GM21360 (cell line): ENCODE data around the gene DIRAS1.

Source experiments
- ATAC-seq: cut with Tn5 transposase; IDR thresholded peaks from one replicate; pipeline ENCODE4 v1.9.1; 2021; ENCODE audit warnings: mild to moderate bottlenecking, moderate library complexity; ENCODE audit not compliant: unreplicated experiment

Gene DIRAS1, protein sequence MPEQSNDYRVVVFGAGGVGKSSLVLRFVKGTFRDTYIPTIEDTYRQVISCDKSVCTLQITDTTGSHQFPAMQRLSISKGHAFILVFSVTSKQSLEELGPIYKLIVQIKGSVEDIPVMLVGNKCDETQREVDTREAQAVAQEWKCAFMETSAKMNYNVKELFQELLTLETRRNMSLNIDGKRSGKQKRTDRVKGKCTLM

DNA sequence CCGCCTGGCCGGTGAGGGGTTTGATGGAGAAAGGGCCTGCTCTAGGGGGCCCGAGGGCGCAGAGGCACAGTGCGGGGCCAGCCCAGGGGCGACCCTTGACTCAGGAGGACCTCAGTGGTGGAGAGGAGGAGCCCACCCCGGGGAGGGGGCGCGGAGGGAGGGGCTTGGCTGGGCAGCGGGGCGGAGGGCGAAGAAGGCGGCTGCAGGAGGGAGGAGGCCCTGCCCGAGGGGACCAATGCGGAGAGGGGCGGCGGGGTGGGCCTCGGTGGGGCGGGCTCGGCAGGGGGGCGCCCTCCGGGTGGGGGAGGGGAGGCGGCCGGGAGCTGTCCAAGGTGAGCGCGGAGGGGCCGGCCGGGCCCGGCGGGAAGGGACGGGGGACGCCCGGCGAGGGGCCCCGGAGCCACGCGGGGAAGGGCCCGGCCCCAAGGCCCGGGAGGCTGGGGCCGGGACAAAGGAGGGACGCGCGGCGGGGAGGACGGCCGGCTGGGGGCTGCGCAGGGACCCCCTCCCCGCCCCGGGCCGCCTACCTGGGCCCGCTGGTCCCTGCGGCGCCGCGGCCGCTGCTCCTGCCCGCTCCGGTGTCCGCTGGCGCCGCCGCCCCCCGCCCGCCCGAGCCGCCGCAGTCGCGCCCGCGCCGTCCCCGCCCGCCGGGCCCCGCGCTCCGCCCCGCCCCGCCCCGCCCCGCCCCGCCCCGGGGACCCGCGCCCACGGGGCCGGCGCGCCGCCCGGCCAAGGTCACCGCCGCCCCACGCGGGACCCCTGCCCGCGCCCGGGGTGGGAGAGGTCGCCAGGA is at the start of gene DIRAS1:
TSS of gene DIRAS1 (minus strand) at position 596 of the 793 bp plus-strand sequence. CDS start 3,566 bp downstream, outside the sequence.
- ATAC-seq = no peak

DNA sequence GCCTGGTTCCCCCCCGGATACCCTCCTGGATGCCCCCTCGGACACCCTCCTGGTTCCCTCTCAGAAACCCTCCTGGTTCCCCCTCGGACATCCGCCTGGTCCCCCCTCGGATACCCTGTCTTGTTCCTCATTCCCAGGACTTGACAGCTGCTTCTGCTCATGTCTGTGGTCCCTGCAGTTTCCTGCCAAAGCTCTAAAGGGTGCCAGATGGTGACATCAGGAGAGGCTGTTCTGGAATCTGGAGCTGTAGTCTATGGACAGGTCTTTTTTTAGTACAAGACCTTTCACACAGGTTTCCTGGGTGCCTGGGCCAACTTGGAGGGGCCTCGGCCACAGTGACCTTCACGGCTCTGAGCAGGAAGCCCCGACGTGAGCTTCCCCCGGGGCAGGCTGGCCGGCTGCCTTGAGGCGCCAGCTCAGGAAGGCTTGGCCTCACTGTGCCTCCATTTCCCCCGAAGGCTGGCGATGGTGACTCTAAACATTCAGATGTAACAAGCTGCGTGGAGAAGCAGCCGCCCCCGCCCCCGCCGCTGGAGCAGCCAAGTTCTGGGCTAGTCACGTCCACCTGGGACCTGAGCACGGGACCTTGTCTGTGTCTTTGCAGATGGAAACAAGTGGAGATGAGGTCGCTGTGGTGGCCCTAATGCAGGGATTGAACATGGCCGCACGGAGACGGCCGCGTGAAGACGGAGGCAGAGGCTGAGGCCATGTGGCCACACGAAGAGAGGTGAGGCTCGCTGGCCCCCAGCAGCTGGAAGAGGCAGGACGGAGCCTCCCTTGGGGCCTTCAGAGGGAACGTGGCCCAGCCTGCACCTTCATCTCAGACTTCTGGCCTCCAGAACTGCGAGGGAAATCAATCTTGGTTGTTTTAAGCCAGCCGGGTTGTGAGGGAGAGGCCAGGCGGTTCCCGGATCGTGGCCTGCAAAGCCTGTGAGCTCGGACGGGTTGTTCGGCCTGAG is 49.2 kb upstream of the DIRAS1 start:
- no peak for ATAC-seq

DNA sequence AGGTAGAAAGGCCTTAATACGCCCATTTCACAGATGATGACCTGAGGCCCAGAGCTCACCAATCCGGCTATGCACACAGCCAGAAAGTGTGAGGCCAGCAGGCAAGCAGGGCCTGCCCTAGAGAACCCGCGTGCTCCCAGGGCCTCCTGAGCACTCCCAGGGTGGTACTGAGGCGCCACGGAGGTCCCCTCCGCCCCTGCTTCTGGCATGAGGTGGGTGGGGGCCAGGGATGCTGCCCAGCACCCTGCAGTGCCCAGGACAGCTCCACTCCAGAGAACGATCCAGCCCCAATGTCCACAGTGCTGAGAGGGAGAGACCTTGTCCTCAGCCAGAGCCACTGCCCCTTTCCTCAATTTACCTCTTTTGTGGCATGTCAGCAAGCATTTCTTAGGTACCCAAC is 48.0 kb upstream of the DIRAS1 start:
- ATAC-seq = no peak

DNA sequence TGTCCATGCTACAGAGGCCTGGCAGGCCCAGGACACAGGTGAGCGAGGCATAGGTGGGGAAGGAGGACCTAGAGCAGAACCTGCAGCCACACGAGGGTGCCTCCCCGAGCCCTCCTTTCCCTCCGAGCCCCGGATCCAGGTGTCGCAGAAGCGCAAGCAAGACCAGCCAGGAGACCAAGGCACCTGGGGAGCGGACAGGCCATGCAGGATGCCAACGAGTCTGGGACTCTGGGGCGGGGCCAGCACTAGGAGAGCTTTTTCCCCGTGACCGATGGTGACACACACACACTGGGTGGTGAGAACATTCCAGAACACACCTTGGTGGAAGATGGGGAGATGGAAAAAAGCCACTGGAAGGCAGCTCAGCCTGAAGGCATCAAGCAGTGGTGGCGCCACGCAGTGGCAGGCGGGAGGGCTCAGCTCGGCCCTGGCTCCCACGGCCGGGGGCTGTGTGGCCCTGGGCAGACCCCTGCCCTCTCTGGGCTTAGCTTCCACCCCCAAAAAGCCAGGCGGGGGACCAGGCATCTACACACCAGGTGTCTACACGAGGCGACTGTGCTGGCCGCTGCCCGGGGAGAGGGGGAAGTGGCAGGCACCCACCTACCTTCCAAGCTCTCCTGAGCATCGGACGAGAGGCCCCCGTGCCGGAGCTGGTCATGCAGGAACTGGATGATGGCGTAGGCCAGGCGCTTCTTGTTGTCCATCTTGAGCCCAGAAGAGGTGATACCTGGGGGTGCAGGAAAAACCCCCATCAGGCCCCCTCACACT is 47.4 kb upstream of the DIRAS1 start:
- no peak for ATAC-seq

DNA sequence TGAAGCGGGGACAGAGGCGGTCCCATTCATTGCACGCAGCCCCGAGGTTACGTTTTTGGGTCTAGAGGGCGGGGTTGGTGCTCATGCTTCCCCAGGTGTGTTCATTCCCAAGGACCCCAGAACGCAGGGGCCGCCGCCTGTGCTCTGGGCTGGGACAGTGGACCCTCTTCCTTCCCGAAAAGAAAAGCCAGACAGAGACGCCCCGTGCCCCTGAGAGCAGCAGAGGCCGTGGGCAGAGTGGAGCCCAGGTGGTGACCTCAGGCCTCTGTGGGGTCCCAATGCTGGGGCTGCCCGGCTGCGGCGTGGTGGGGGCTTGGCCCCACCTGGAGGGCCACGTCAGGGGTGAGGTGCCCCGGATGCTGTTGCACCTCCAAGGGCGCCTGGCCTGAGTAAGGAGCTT is 46.5 kb upstream of the DIRAS1 start:
- ATAC-seq = no peak

DNA sequence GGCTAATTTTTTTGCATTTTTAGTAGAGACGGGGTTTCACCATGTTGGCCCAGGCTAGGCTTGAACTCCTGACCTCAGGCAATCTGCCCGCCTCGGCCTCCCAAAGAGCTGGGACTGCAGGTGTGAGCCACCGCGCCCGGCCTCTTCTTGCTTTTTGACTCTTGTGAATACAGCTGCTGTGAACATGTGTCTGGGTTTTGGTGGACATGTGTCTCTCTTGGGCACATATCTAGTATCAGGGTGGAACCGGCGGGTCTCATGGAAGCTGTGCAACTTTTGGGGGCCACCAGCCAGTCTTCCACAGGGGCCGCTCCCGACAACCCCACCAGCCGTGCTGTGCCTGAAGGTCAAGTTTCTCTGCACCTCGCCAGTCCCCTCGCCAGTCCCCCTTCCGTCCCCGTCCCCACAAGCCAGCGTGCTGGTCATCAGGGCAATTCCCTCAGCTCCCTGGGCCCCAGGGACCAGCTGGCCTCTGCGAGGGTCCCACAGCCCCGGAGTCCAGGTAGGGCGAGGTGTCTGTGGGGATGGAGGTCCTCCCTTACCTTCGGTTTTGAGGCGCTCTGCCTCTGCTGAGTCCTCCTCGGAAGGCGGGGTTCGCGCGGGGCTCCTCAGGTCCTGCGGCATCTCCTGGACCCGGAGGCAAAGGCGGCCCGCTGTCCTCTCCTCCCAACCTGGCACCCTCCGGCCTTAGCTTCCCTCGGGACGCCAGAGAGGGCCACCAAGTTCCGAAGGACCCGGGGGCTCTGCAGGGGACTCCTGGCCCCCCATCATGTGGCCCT is 45.6 kb upstream of the DIRAS1 start:
- no peak for ATAC-seq

DNA sequence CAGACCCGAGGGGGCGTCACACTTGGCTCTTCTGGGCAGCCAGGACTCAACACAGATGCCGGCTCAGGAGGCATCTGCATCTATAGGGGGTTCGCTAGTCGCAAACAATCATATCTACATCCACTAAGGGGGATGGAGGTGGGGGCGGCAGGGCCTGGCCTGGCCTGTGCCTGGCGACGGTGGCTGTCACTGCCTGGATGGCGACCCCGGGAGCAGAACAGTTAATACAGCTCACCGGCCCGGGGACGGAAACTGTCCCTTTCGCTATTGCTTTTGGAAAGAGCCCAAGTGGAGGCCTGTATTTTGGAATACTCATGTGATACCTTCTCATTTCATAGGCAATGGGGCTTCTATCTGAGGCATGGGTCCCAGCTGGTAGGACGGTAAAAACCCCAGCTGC is 44.2 kb upstream of the DIRAS1 start:
- ATAC-seq = no peak

DNA sequence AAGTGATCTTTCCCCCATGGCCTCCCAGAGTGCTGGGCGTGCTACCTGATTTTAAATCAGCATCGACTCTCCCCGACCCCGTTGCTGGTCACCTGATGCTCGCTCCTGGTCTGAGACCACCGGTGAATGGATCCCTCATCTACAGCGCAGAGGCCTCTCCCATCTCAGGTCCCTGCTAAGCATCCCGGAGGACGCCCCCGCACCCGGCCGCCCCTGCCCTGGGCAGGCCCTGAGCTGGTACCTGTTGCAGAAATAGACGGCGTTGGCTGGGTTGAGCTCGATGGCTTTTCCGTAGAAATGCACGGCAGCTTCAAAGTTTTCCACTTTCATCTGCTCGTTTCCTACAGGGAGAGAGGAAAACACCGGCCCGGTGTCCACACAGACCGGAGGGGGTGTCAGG is 43.8 kb upstream of the DIRAS1 start:
- no peak for ATAC-seq

DNA sequence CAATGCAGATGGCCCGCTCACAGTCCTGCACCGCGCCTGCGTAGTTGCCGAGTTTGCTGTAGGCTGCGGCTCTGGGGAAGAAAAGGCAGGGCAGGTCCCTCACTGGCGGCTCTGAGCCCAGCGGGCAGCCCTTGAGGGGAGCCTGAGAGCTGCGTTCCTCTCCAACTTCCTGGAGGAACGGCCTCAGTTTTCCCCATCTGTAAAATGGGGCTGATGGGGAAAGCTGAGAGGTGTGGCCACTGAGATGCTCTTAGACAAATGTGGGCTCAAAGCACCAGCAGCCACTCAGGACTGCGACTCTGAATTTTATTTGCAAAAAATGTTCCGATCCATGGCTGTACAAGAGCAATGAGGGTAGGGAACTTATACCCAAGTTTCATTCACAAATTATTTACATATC is 42.5 kb upstream of the DIRAS1 start:
- no peak for ATAC-seq

DNA sequence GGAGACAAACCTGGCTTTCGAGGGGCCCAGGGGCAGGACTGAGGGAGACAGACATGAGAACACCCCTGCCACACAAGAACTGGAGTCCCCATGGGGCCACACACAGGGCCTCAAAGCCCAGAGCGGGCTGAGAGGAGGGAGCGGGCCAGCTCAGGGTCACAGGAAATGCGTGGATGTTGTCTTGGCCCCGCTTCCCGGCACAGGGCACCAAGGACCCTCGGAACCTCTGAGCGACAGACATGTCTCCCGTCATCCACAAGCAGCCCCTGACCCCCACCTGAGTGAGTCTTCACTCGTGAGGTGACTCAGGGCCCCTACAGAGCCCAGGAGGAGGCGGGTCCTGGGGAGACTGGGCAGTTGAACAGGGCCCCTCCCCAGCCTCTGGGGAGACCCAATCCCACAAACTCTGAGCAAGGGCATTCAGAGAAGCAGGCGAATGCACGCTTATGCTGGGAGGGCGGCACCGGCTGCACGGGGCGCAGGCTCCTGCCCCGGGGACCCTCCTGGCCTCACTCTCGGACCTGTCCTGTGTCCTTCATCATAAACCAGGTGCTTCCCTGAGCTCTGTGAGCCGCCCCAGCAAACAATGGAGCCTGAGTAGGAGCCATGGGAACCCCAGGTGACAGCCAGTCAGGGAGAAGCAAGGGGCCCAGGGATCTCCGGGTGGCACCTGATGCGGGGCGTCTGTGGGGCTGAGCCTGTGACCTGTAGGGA is 41.8 kb upstream of the DIRAS1 start:
- no peak for ATAC-seq

DNA sequence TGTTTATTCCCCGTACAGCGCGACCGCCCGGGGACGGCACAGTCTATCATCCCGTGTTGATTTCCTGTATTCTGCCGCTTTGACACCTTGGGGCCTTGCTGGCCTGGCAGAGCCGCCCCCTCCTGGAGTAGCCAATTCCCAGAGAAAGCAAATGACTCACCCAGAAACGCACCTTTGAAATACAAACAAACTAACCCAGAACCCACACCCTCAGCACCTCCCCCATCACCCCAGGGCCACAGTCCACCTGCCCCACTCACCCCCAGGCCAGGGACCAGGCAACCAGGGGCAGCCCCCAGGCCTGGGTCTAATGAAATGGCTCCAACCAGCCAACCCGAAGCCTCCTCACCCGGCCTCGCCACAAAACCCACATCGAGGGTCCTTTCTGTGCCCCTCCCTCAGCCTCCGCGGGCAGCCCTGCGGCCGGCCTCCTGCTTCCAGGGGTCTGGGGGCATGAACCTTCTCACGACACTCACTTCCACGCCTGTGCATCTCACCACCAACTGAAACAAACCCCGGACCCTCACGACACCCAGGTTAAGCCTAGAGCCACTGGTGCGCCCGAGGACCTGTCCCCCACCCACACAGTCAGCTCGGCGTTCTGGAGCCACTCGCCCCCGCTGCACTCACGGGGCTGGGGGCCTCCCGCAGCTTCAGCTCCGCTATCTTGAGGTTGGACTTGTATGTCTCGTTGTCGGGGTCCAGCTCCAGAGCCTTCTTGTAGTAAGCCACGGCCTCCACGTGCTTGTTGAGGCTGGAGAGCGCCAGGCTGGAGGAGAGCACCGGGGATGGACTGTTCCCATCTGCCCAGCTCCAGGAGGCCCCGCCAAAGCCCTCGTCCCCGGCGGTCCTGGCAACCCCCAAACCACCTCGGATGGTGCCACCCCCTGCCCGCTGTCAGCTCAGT is 41.0 kb upstream of the DIRAS1 start:
- ATAC-seq = no peak

DNA sequence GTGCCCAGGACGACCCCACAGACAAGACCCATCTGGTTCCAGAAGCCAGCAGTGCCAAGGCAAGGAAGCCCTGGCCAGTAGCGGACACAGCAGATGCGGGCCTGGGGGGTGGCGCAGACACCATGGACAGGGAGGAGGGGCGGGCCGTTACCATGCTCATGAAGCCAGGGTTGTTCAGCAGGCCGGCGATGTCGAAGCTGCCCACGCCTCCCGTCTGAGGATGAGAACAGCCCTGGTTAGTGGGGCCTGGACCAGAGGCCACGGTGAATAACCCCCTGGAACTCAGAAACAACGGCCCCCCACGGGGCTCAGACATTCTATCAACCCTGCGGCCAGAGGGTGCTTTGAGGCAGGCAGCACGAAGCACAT is 40.1 kb upstream of the DIRAS1 start:
- ATAC-seq = no peak

DNA sequence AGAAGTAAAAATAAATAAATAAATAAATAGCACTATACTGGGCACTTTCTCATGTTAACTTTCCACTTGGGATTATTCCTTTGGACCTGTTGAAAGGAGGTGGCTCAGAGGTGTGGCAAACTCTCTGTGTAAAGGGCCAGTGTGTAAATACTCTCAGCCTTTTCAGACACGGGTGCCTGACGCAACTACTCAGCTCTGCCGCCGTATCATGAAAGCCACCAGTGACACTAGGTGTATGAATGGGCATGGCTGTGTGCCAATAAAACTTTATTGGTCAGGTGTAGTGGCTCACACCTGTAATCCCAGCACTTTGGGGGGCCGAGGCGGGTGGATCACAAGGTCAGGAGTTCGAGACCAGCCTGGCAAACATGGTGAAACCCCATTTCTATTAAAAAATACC is 38.8 kb upstream of the DIRAS1 start:
- ATAC-seq = no peak

DNA sequence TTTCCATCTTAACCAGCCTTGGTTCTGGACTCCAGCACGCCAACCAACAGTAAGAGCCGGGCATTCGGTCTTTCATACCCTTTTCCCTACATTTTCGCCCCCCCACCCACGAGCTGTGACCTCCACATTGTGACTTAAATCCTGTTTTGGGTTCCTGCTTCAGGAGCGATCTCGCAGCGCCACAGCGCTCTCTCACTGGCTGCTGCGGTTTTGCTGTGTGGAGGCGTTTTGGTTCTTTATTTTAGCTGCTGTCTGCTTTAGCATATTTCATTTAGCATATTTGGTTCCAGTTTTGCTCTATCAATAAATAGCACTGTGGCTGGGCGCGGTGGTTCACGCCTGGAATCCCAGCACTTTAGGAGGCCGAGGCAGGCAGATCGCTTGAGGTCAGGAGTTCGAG is 38.2 kb upstream of the DIRAS1 start:
- ATAC-seq = no peak

DNA sequence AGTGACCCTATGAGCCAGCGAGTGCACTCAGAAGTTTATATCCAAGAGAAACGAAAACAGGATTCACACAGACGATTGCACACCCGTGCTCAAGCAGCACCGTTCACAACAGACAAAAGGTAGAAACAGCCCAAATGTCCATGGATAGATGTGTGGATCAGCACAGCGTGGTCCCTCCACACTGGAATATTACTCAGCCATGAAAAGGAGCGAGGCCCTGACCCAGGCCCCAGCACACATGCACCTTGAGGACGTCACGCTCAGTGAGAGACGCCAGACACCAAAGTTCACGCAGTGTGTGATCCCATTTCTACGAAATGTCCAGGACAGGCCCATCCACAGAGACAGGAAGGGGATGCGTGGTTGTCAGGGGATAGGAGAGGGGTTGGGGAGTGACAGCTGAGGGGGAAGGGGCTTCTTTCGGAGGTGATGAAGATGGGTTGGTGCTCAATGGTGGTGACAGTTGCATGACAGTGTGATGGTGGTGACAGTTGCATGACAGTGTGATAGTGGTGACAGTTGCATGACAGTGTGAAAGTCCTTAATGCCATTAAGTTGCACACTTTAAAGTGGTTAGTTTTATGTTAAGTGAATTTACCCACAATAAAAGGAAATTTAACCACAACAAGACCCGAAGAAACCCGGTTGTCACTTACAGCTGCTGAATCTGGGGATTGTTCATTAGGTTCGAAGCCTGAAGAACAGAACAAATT is 37.6 kb upstream of the DIRAS1 start:
- no peak for ATAC-seq

DNA sequence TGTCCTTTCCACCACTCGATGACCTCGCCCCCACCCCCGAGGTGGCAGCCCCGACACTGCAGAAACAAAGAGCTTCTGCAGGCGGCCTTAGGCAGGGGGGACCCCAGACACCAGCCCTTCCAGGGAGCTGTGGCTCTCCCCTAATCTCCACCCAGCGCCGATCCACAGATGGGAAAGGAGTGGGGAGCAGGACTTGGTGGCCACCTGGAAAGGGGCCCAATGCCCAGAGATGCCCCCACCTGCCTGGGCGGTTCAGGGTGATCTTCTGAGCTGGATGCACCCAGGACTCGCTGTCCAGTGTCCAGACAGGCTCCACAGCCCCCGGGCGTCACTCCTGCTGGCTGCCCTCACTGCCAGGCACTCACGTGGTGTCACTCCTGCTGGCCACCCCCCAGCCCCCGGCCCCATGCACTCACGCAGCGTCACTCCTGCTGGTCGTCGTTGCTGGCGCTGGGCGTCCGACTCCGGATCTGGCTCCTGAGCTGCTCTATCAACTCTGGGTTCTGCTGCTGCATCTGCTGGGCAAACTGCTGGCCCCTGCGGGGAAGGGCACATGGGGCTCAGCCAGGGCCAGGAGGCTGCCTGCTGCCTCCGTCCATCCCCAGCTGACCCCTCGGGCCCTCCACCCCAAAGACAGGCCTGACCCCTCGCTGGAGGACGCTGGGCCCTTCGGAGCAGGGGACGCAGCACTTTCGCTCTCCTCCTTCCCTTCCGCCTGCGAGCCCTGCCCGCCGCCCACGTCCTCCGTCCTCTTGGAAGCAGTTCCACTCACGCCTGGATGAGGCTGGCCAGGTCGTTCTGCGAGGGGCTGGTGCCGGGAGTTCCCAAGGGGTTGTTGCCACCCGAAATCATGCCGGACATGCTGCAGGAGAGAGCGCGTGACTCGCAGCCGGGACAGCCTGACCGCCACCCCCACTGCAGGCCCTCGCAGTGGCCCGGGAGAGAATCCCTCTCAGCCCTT is 36.0 kb upstream of the DIRAS1 start:
- no peak for ATAC-seq

DNA sequence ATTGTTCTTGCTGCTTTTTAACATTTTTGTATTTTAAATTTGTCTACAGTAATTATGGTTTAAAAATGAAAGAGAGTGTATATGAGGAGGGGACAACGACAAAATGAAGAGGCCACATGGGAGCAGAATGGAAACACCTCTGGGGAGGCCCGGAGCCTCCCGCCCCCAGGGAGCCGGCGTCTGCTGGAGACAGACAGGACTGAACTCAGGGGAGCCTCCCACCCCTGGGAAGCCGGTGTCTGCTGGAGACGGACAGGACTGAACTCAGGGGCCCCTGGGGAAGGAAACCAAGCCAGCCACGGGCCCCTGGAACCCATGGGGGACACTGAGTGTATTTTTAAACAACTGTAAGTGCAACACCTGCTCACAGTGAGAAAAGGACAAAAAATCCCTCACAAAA is 35.3 kb upstream of the DIRAS1 start:
- no peak for ATAC-seq
